NCI-H187 (cell line): ENCODE measurements around the gene ACVRL1.

ENCODE experiments used
- DNase-seq, 2 experiments: peaks; one replicate each; lab custom pipeline; 2025; lab: John Stamatoyannopoulos, UW

Gene ACVRL1

GRCh38 chr12:51907083-51907855, at the start of gene ACVRL1:
TSS of gene ACVRL1 (plus strand) at chr12:51907504. CDS start at chr12:51912475, 4,971 bp downstream.
- DNase-seq: no peak

- DNase-seq: no peak
These were observed 46.3 kb upstream of the ACVRL1 start for GRCh38 chr12:51860986-51861385.

- no peak for DNase-seq
These were observed 44.4 kb upstream of the ACVRL1 start for GRCh38 chr12:51862947-51863346.

GRCh38 chr12:51863363-51863932, 43.9 kb upstream of the ACVRL1 start:
- no peak for DNase-seq

- no peak for DNase-seq
These were observed 43.1 kb upstream of the ACVRL1 start for GRCh38 chr12:51863933-51864832.

GRCh38 chr12:51864833-51865670, 42.3 kb upstream of the ACVRL1 start:
- no peak for DNase-seq

GRCh38 chr12:51865757-51866270, 41.5 kb upstream of the ACVRL1 start:
- no peak for DNase-seq

- DNase-seq: no peak
These were observed 41.0 kb upstream of the ACVRL1 start for GRCh38 chr12:51866324-51866723.

- DNase-seq: no peak
These were observed 40.5 kb upstream of the ACVRL1 start for GRCh38 chr12:51866762-51867161.

- no peak for DNase-seq
These were observed 39.9 kb upstream of the ACVRL1 start for GRCh38 chr12:51867371-51867770.

GRCh38 chr12:51867796-51868428, 39.4 kb upstream of the ACVRL1 start:
- no peak for DNase-seq

GRCh38 chr12:51868821-51869495, 38.3 kb upstream of the ACVRL1 start:
- DNase-seq: no peak

- DNase-seq: no peak
These were observed 37.8 kb upstream of the ACVRL1 start for GRCh38 chr12:51869496-51869865.

- DNase-seq: no peak
These were observed 37.4 kb upstream of the ACVRL1 start for GRCh38 chr12:51869931-51870330.

- no peak for DNase-seq
These were observed 36.8 kb upstream of the ACVRL1 start for GRCh38 chr12:51870504-51870903.

- DNase-seq: no peak
These were observed 36.2 kb upstream of the ACVRL1 start for GRCh38 chr12:51871126-51871525.

- no peak for DNase-seq
These were observed 35.2 kb upstream of the ACVRL1 start for GRCh38 chr12:51871918-51872688.

GRCh38 chr12:51872689-51872981, 34.7 kb upstream of the ACVRL1 start:
- no peak for DNase-seq

GRCh38 chr12:51873251-51873994, 33.9 kb upstream of the ACVRL1 start:
- DNase-seq: no peak
